Raji (cell line): ENCODE measurements around the gene OGDHL.

Experiments used
- POLR2A ChIP-seq: IDR thresholded peaks from 2 replicates; pipeline ENCODE4 v1.6.1; 2011; ENCODE audit warnings: low read depth, low read length, control low read depth; ENCODE audit not compliant: insufficient read depth

Gene OGDHL

DNA sequence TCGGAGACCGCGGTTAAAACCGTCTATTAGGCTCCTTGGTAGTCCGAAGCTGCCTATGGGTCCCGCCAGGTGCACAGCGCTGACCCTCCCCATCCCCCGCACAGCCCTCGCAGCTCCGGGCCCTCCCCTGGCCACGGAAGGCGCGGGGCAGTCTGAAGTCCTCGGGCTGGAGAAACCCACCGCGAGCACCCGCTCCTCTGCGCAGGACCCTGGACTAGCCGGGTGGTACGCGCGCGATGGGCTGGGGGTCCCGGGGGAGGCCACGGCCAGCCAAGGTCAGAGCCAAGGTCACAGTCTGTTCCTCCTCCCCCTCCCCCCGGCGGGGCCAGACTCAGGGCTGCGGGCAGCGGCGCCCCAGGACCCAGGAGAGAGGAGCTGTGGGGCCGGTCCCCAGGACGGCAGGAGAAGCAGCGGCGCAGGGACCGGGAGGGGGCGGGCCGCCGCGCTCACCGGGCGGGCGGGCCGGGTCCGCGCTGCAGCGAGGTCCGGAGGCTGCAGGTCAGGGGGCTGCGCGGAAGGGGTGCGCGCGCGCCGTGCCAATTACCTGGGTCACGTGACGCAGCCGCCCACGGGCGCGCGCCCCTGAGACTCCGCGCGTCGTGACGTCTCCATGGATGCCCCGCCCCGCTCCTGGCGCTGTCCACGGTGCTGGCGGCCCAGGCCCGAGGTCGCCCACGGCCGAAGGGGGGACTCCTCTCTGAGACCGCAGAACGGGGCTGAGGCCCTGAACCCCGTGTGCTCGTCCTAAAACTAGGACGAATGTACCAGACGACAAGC lies at the start of gene OGDHL:
TSS of gene OGDHL (minus strand) at position 535 of the 777 bp plus-strand sequence. CDS start 3,731 bp downstream, outside the sequence.
- TF ChIP-seq POLR2A: no peak

DNA sequence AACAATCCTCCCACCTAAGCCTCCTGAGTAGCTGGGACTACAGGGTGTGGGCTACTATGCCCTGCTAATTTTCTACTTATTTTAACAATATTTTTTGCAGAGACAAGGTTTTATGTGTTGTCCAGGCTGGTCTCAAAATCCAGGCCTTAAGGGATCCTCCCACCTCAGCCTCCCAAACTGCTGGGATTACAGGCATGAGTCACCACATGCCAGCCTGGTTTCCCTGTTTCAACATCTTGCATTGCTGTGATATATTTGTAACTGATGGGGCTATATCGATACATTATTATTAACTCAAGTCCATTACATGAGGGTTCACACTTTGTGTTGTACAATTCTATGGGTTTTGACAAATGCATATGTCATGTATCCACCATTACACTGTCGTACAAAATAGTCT lies 41.9 kb upstream of the OGDHL start:
- TF ChIP-seq POLR2A: no peak

GRCh38 chr10:49798275-49798674 lies 36.2 kb upstream of the OGDHL start:
- no peak for TF ChIP-seq POLR2A

DNA sequence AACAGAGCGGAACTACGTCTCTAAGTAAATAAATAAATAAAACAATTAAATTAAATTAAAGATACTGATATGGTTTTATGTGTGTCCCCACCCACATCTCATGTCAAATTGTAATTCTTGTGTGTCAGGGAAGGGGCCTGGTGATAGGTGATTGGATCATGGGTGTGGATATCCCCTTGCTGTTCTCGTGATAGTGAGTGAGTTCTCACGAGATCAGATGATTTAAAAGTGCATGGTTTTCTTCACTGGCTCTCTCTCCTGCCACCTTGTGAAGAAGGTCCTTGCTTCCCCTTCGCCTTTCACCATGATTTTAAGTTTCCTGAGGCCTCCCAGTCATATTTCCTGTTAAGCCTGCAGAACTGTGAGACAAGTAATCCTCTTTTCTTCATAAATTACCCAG lies 29.0 kb upstream of the OGDHL start:
- no peak for TF ChIP-seq POLR2A

DNA sequence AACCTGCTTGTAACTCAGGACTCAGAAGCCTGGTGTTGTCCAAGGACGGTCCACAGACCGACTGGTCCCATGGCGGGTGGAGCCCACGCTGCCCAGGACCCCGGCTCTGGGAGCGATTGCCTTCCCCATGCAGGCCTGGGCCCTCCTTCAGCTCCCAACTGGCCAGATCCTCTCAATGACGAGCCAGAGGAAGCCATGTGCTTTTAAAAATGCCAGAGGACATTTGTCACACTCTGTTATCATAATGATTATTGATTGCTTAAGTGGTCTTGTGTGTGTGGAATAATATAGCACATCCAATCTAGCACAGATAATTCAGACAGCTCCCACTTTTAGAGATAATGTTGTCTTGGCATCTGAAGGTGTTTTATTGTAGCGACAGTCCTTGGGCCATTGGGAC lies 22.6 kb upstream of the OGDHL start:
- no peak for TF ChIP-seq POLR2A

DNA sequence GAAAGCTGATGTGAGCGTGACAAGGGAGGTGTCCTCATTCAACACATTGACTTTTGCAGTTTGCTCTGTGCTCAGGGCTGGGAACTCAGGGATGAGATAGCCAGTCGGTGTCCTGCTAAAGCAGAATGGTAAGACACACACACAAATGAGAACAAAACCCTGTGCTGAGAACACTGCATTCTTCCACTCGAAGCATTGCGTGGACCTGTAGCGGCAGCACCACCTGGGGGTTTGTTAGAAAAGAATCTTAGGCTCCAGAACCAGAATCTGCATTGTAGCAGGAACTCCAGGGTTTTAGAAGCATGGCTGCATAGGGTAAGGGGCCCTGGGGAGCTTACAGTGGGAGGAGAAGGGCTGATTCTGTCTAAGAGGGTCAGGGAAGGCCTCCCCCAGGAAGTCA lies 21.5 kb upstream of the OGDHL start:
- no peak for TF ChIP-seq POLR2A

DNA sequence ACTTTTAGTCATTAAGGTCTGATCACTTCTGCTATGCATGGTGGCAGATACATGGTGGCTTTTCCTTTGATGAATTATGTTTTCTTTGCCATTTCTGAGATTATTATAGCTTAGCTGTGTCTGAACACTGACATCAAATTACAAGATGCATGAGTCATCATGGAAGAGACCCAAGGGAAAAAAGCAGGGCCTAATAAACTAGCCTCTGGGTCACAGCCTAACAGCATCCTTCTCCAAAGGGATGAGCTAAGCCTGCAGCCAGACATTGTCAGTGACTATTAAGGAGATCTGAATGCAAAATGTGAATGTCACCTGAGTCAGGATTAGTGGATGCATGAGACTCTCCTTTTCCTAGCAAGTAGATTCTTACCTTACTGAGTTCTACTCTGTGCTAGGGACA lies 19.1 kb upstream of the OGDHL start:
- TF ChIP-seq POLR2A: no peak

- no peak for TF ChIP-seq POLR2A
Measured at GRCh38 chr10:49778197-49778596, 16.1 kb upstream of the OGDHL start.

DNA sequence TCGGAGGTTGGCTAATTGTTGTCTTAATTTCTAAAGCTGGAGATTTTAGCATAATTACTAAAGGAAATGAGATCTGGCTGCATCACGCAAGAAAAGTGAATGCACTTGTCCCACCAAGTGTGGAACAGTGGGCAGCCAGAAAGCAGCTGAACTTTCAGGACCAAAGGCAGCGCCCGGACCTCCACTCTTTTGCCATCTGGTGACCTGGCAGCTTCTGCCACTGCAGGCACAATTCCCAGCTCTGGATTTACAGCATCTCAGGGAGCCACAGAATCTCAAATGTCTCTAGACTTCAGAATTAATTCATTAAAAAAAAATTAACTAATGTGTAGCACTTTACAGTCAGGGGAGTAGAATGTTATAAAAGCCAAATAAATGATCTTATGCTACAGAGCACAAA lies 14.7 kb upstream of the OGDHL start:
- TF ChIP-seq POLR2A: no peak

DNA sequence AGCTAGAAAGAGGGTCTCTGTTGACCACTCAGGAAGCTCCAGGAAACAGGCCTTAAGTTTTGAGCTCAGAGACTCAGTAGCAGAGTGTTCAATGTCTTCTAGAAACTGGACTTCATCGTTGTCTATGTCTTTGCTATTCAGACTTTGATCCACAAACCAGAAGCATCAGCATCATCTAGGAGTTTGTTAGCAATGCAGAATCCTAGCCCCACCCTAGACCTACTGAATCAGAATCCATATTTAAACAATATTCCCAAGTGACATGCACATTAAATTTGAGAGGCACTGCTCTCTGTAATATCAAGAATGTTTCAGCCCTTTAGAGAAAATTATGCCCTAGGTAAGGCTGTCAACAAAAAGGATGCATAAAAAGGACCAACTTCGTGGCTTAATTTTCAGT lies 12.9 kb upstream of the OGDHL start:
- no peak for TF ChIP-seq POLR2A

GRCh38 chr10:49769692-49770091 lies 7.6 kb upstream of the OGDHL start:
- TF ChIP-seq POLR2A: no peak

DNA sequence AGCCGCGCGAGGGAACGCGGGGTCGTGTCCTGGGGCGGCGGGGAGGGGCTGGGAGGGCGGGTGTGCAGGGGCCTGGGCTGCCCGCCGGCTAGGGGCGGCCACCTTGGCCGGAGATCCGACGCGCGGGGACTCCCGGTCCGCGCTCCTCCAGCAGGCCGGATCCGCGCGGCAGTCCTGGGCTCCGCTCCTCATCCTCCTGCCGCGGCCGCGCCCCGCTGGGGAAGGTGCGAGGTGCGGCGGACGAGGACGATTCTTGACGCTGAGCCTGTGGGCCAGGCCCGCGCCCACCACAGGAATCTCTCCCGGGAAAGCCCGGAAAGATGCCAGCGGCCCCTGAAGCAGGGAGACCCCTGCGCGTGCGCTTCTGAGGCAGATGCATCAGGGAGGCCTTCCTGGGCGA lies 6.6 kb upstream of the OGDHL start:
- no peak for TF ChIP-seq POLR2A

GRCh38 chr10:49768329-49768728 lies 6.2 kb upstream of the OGDHL start:
- TF ChIP-seq POLR2A: no peak

GRCh38 chr10:49767752-49768151 lies 5.6 kb upstream of the OGDHL start:
- no peak for TF ChIP-seq POLR2A

DNA sequence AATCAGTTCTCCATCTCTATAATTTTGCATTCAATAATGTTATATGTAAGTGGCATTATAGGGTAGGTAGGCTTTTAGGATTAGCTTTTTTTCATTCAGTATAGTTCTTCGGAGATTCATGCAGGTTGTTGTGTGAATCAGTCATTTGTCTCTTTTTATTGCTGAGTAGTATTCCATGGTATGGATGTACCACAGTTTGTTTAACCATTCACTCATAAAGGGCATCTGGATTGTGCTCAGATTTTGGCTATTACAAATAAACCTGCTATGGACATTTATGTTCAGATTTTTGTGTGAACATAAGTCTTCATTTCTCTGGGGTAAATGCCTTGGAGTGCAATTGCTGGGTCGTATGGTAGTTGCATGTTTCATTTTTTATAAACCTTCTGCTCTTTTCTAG lies 4.4 kb upstream of the OGDHL start:
- TF ChIP-seq POLR2A: no peak

GRCh38 chr10:49762566-49762877 lies 399 bp upstream of the OGDHL start:
- TF ChIP-seq POLR2A: no peak

GRCh38 chr10:49761201-49761788 lies 828 bp downstream of the OGDHL start:
- no peak for TF ChIP-seq POLR2A
